H9 (cell line): ENCODE measurements around the gene MLC1. TPM values are rescaled to one million over a fixed set of nuclear protein-coding genes. Genes with fewer than 3 reads are reported as not detected.

ENCODE experiments used
- DNase-seq: peaks from one replicate; pipeline ENCODE4 v3.0.0-alpha.2; 2017
- H2AFZ ChIP-seq: one replicate; pipeline ENCODE4 v1.6.1; 2013; ENCODE audit warnings: mild to moderate bottlenecking, low read length, control low read depth, moderate library complexity
- H2AK5ac ChIP-seq: 2 replicates; pipeline ENCODE4 v1.6.1; 2013; ENCODE audit warnings: low read length, control low read depth, mixed read lengths; ENCODE audit not compliant: insufficient read length
- H2BK120ac ChIP-seq: one replicate; pipeline ENCODE4 v1.6.1; 2013; ENCODE audit warnings: low read depth, mild to moderate bottlenecking, low read length, control low read depth, inconsistent platforms; ENCODE audit not compliant: poor library complexity, severe bottlenecking
- H2BK12ac ChIP-seq: 2 replicates; pipeline ENCODE4 v1.6.1; 2013; ENCODE audit warnings: low read length, control low read depth, mixed read lengths, low read depth; ENCODE audit not compliant: insufficient read length
- H2BK15ac ChIP-seq: 2 replicates; pipeline ENCODE4 v1.6.1; 2013; ENCODE audit warnings: low read depth, low read length, control low read depth
- H2BK20ac ChIP-seq: one replicate; pipeline ENCODE4 v1.6.1; 2013; ENCODE audit warnings: low read depth, mild to moderate bottlenecking, low read length, control low read depth, inconsistent platforms; ENCODE audit not compliant: poor library complexity, severe bottlenecking
- H2BK5ac ChIP-seq: 2 replicates; pipeline ENCODE4 v1.6.1; 2013; ENCODE audit warnings: low read length, control low read depth, mixed read lengths; ENCODE audit not compliant: insufficient read length
- H3K14ac ChIP-seq: 2 replicates; pipeline ENCODE4 v1.6.1; 2013; ENCODE audit warnings: low read length, control low read depth; ENCODE audit not compliant: insufficient read depth
- H3K18ac ChIP-seq: 2 replicates; pipeline ENCODE4 v1.6.1; 2013; ENCODE audit warnings: low read depth, mild to moderate bottlenecking, mixed read lengths, low read length, control low read depth; ENCODE audit not compliant: insufficient read length
- H3K23ac ChIP-seq: 2 replicates; pipeline ENCODE4 v1.6.1; 2013; ENCODE audit warnings: low read length, control low read depth, mixed read lengths, low read depth; ENCODE audit not compliant: insufficient read length
- H3K23me2 ChIP-seq: 2 replicates; pipeline ENCODE4 v1.6.1; 2013; ENCODE audit warnings: low read depth, mild to moderate bottlenecking, mixed read lengths, low read length, control low read depth; ENCODE audit not compliant: insufficient read length, poor library complexity, severe bottlenecking
- H3K27ac ChIP-seq: 2 replicates; pipeline ENCODE4 v1.5.1; 2013; ENCODE audit warnings: low read length, control low read depth, mixed read lengths, low read depth; ENCODE audit not compliant: insufficient read length
- H3K27me3 ChIP-seq: 2 replicates; pipeline ENCODE4 v1.6.1; 2013; ENCODE audit warnings: low read length, control low read depth, inconsistent platforms; ENCODE audit not compliant: insufficient read depth
- H3K4ac ChIP-seq: 2 replicates; pipeline ENCODE4 v1.6.1; 2013; ENCODE audit warnings: low read depth, mild to moderate bottlenecking, control low read depth, inconsistent platforms, low read length, moderate library complexity
- H3K4me1 ChIP-seq: 2 replicates; pipeline ENCODE4 v1.6.1; 2013; ENCODE audit warnings: low read length, control low read depth, inconsistent platforms; ENCODE audit not compliant: insufficient read depth
- H3K4me2 ChIP-seq: 2 replicates; pipeline ENCODE4 v1.6.1; 2013; ENCODE audit warnings: low read length, control low read depth, mixed read lengths; ENCODE audit not compliant: insufficient read length, insufficient read depth
- H3K56ac ChIP-seq: 2 replicates; pipeline ENCODE4 v1.6.1; 2013; ENCODE audit warnings: low read depth, mild to moderate bottlenecking, mixed read lengths, low read length, control low read depth; ENCODE audit not compliant: insufficient read length
- H3K79me1 ChIP-seq: 2 replicates; pipeline ENCODE4 v1.6.1; 2013; ENCODE audit warnings: low read depth, mild to moderate bottlenecking, moderate library complexity, low read length, control low read depth, inconsistent platforms; ENCODE audit not compliant: insufficient read depth, poor library complexity, severe bottlenecking
- H3K79me2 ChIP-seq: 2 replicates; pipeline ENCODE4 v1.6.1; 2013; ENCODE audit warnings: low read length, control low read depth, inconsistent platforms; ENCODE audit not compliant: insufficient read depth
- H3K9ac ChIP-seq: 2 replicates; pipeline ENCODE4 v1.6.1; 2013; ENCODE audit warnings: low read length, control low read depth, mixed read lengths; ENCODE audit not compliant: insufficient read length; ENCODE audit errors: extremely low read depth
- H3K9me3 ChIP-seq: one replicate; pipeline ENCODE4 v1.6.1; 2013; ENCODE audit warnings: low read depth, low read length, inconsistent platforms; ENCODE audit not compliant: control insufficient read depth
- H3T11ph ChIP-seq: one replicate; pipeline ENCODE4 v1.6.1; 2013; ENCODE audit warnings: mild to moderate bottlenecking, low read length, control low read depth, inconsistent platforms
- H4K20me1 ChIP-seq: one replicate; pipeline ENCODE4 v1.6.1; 2013; ENCODE audit not compliant: control insufficient read depth, insufficient read length, insufficient read depth
- H4K5ac ChIP-seq: 2 replicates; pipeline ENCODE4 v1.6.1; 2013; ENCODE audit warnings: low read depth, mild to moderate bottlenecking, mixed read lengths, low read length, control low read depth; ENCODE audit not compliant: insufficient read length
- H4K8ac ChIP-seq: replicated peaks from 2 replicates; pipeline ENCODE4 v1.6.1; 2013; ENCODE audit warnings: low read length, control low read depth, mixed read lengths, low read depth; ENCODE audit not compliant: insufficient read length
- H4K91ac ChIP-seq: 2 replicates; pipeline ENCODE4 v1.6.1; 2013; ENCODE audit warnings: low read depth, mild to moderate bottlenecking, moderate library complexity, mixed read lengths, low read length, control low read depth; ENCODE audit not compliant: insufficient read length
- H3K27ac Mint-ChIP-seq, 3 experiments: 2 replicates in 2 of 3; 3 replicates in 1 of 3; pipeline ENCODE4 v1.8.0; 2020 to 2021; ENCODE audit warnings: mixed read lengths in 3 of 3, mild to moderate bottlenecking in 1 of 3, moderate library complexity in 1 of 3
- H3K27me3 Mint-ChIP-seq: 2 replicates; pipeline ENCODE4 v1.8.0; 2021; ENCODE audit warnings: low read depth, mild to moderate bottlenecking, moderate library complexity, mixed read lengths
- H3K36me3 Mint-ChIP-seq, 3 experiments: 2 replicates in 2 of 3; 3 replicates in 1 of 3; pipeline ENCODE4 v1.8.0; 2020 to 2021; ENCODE audit warnings: low read depth in 3 of 3, mixed read lengths in 3 of 3; ENCODE audit not compliant: insufficient read depth in 1 of 3
- H3K4me1 Mint-ChIP-seq, 2 experiments: 2 replicates each; pipeline ENCODE4 v1.8.0; 2020; ENCODE audit warnings: mixed read lengths in 2 of 2
- H3K4me3 Mint-ChIP-seq, 2 experiments: 2 replicates in 1 of 2; 3 replicates in 1 of 2; pipeline ENCODE4 v1.8.0; 2020 to 2021; ENCODE audit warnings: mild to moderate bottlenecking in 2 of 2, mixed read lengths in 2 of 2, moderate library complexity in 1 of 2
- H3K9me3 Mint-ChIP-seq, 2 experiments: 2 replicates in 1 of 2; 3 replicates in 1 of 2; pipeline ENCODE4 v1.8.0; 2020; ENCODE audit warnings: mild to moderate bottlenecking in 2 of 2, mixed read lengths in 2 of 2, moderate library complexity in 1 of 2
- WGBS: extraction: QIAGEN DNeasy Blood & Tissue Kit; methylation state at CpG from one replicate; pipeline ENCODE4 v1.1.7; 2013; ENCODE audit warnings: missing lambda C conversion rate, low lambda C conversion rate, mixed read lengths; ENCODE audit not compliant: insufficient read length; ENCODE audit errors: extremely low coverage; 5-methylcytosine and 5-hydroxymethylcytosine counted together
- total RNA-seq: library from RNA; stranded (reverse); gene quantifications from 2 replicates; pipeline ENCODE4 v1.2.1, GENCODE V29; 2021
- TF ChIP-seq, protein P1 (sequence below): fragments of 200-600 bp; sonication (generic); conservative IDR thresholded peaks from 3 replicates; pipeline ENCODE4 v1.8.0; 2021; ENCODE audit warnings: antibody characterized with exemption, mild to moderate bottlenecking

MLC1 gene
- total RNA-seq, 1 experiment from 2014 or later, result not detected

DNA sequence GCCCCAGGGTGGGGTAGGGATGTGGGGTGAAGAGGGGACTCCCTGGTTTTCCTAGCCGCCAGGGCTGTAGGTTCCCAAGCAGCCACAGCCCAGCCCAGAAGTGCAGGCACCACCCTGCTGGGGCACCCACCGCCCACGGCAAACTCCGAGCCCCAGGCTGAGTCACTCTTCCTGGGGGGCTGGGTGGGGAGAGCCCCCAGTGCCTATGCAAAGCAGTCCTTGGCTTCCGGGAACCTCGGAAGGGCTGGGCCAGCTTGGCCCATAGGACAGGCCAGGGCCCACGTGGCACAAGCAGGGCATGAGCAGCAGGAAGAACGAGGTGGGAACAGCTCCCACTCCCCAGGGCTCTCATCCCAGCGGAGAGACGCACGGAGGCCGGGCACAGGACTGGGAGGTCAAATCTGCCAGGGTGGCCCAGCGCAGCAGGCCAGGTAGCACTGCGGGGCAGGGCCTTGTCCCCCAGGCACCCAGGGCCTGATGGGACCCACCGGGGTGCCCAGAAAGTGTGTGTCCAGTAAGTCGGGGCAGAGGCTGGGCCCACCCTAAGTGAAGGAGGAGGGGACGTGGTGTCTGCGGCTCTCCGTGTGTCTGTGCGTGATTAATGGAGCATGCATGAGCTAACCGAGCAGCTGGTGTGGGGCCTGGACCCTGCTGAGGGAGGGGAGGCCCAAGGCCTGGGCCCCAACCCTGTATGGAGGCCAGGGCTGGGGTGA is 68.1 kb downstream of the MLC1 start:
- no peak overlapping the region for H3K4ac ChIP-seq
- H3K56ac ChIP-seq, result no peak overlapping the region
- H3T11ph ChIP-seq, result no peak overlapping the region
- H2BK15ac ChIP-seq, result no peak overlapping the region
- H3K9ac ChIP-seq, result no peak overlapping the region
- no peak overlapping the region for H2BK12ac ChIP-seq
- no peak for DNase-seq
- no peak overlapping the region for H4K91ac ChIP-seq
- Mint-ChIP-seq H3K9me3 (no peaks in the 10 kb centered on the region), H3K4me1 (0 out of 4 replicates have a peak, but pooled peaks cover 0 to 4% of the 10 kb centered on the region in 2 experiments), H3K27me3 (peaks cover 48% of the 10 kb centered on the region), H3K27ac (no peak overlapping the region; a peak in 1 of 7 replicates), H3K4me3 (no peak overlapping the region), H3K36me3 (no peaks in the 10 kb centered on the region)
- peaks cover 5% of the 10 kb centered on the region for H3K9me3 ChIP-seq
- no peak overlapping the region for H4K5ac ChIP-seq
- no peaks in the 10 kb centered on the region for H3K79me2 ChIP-seq
- no peak overlapping the region for H2AFZ ChIP-seq
- no peak overlapping the region for H2AK5ac ChIP-seq
- H3K23me2 ChIP-seq, result peaks cover 4% of the 10 kb centered on the region
- H3K27ac ChIP-seq, result no peak overlapping the region
- no peak overlapping the region for H3K18ac ChIP-seq
- H2BK5ac ChIP-seq, result no peak overlapping the region
- no peaks in the 10 kb centered on the region for H3K4me1 ChIP-seq
- peaks cover 2% of the 10 kb centered on the region for H4K20me1 ChIP-seq
- no CpG with 5 or more reads among the region's 21 CpGs for WGBS
- H3K14ac ChIP-seq, result no peak overlapping the region
- H2BK20ac ChIP-seq, result no peak overlapping the region
- H3K23ac ChIP-seq, result no peak overlapping the region
- peaks cover 12% of the 10 kb centered on the region; the same call in 1 of the 2 replicates for H3K27me3 ChIP-seq
- TF ChIP-seq, protein P1, sequence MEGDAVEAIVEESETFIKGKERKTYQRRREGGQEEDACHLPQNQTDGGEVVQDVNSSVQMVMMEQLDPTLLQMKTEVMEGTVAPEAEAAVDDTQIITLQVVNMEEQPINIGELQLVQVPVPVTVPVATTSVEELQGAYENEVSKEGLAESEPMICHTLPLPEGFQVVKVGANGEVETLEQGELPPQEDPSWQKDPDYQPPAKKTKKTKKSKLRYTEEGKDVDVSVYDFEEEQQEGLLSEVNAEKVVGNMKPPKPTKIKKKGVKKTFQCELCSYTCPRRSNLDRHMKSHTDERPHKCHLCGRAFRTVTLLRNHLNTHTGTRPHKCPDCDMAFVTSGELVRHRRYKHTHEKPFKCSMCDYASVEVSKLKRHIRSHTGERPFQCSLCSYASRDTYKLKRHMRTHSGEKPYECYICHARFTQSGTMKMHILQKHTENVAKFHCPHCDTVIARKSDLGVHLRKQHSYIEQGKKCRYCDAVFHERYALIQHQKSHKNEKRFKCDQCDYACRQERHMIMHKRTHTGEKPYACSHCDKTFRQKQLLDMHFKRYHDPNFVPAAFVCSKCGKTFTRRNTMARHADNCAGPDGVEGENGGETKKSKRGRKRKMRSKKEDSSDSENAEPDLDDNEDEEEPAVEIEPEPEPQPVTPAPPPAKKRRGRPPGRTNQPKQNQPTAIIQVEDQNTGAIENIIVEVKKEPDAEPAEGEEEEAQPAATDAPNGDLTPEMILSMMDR, result no peak
- H3K79me1 ChIP-seq, result no peaks in the 10 kb centered on the region
- no peak overlapping the region for H2BK120ac ChIP-seq
- no peak overlapping the region for H3K4me2 ChIP-seq
- no peak overlapping the region for H4K8ac ChIP-seq
